IMR-90 (cell line): ENCODE measurements around the gene SYT6. TPM values are rescaled to one million over a fixed set of nuclear protein-coding genes. Genes with fewer than 3 reads are reported as not detected.

Experiments used
- ATAC-seq: fragments of 200-7000 bp; cut with Tn5 transposase; 2 replicates; pipeline ENCODE4 v1.9.1; 2020; ENCODE audit warnings: low read depth, mild to moderate bottlenecking, moderate library complexity
- BruUV-seq: library from RNA; stranded (reverse); fragments of 400-500 nt; replicated peaks from 2 replicates; lab custom pipeline; 2021; lab: Mats Ljungman, UMichigan
- CTCF ChIA-PET: fragments of 300-600 bp; formaldehyde crosslinking; extraction: SDS; loops from one replicate; lab custom pipeline; 2021; ENCODE audit warnings: antibody characterized with exemption; lab: Yijun Ruan, JAX
- POLR2A ChIA-PET: fragments of 300-600 bp; sonication (Branson Sonifier 250); formaldehyde crosslinking; loops from one replicate; lab custom pipeline; 2022; ENCODE audit warnings: antibody characterized with exemption; ENCODE audit not compliant: unreplicated experiment; lab: Charles Lee
- DNase-seq: peaks from one replicate; pipeline ENCODE4 v3.0.0; 2013
- H2AFZ ChIP-seq: replicated peaks from 2 replicates; pipeline ENCODE3; 2013; ENCODE audit warnings: low read length, mild to moderate bottlenecking; ENCODE audit not compliant: poor library complexity
- H2AK5ac ChIP-seq: 2 replicates; pipeline ENCODE4 v1.6.1; 2013; ENCODE audit warnings: low read depth, low read length, inconsistent platforms
- H2AK9ac ChIP-seq: replicated peaks from 2 replicates; pipeline ENCODE3; 2013; ENCODE audit warnings: mild to moderate bottlenecking, low read depth, low read length, moderate library complexity; ENCODE audit not compliant: poor library complexity
- H2BK120ac ChIP-seq: 2 replicates; pipeline ENCODE4 v1.6.1; 2013; ENCODE audit warnings: low read depth, low read length, inconsistent platforms
- H2BK15ac ChIP-seq: 3 replicates; pipeline ENCODE4 v1.6.1; 2013; ENCODE audit warnings: low read depth, low read length, inconsistent platforms
- H2BK20ac ChIP-seq: 2 replicates; pipeline ENCODE4 v1.6.1; 2013; ENCODE audit warnings: low read depth, mild to moderate bottlenecking, inconsistent platforms, low read length, moderate library complexity
- H2BK5ac ChIP-seq: 2 replicates; pipeline ENCODE4 v1.6.1; 2013; ENCODE audit warnings: mild to moderate bottlenecking, low read depth, low read length, inconsistent platforms; ENCODE audit not compliant: poor library complexity, severe bottlenecking
- H3K14ac ChIP-seq: replicated peaks from 2 replicates; pipeline ENCODE4 v1.6.1; 2013; ENCODE audit warnings: low read depth, low read length, inconsistent platforms
- H3K18ac ChIP-seq: 2 replicates; pipeline ENCODE4 v1.6.1; 2013; ENCODE audit warnings: low read depth, low read length, control low read depth
- H3K23ac ChIP-seq: 2 replicates; pipeline ENCODE4 v1.6.1; 2013; ENCODE audit warnings: low read depth, low read length, inconsistent platforms
- H3K27ac ChIP-seq: 2 replicates; pipeline ENCODE4 v1.5.1; 2013; ENCODE audit warnings: mild to moderate bottlenecking, control low read depth, low read length; ENCODE audit not compliant: insufficient read depth
- H3K27me3 ChIP-seq: 2 replicates; pipeline ENCODE4 v1.6.1; 2013; ENCODE audit warnings: low read length; ENCODE audit not compliant: control insufficient read depth, insufficient read depth
- H3K36me3 ChIP-seq: 2 replicates; pipeline ENCODE4 v1.6.1; 2013; ENCODE audit warnings: low read length, mixed read lengths; ENCODE audit not compliant: control insufficient read depth, insufficient read depth
- H3K4ac ChIP-seq: 2 replicates; pipeline ENCODE4 v1.6.1; 2013; ENCODE audit warnings: low read depth, low read length, inconsistent platforms
- H3K4me1 ChIP-seq: 2 replicates; pipeline ENCODE4 v1.6.1; 2013; ENCODE audit warnings: low read length, mixed read lengths; ENCODE audit not compliant: control insufficient read depth, insufficient read depth
- H3K4me2 ChIP-seq: 2 replicates; pipeline ENCODE4 v1.6.1; 2013; ENCODE audit warnings: low read depth, mild to moderate bottlenecking, control low read depth, low read length, moderate library complexity
- H3K4me3 ChIP-seq: 2 replicates; pipeline ENCODE4 v1.5.1; 2013; ENCODE audit warnings: low read depth, mild to moderate bottlenecking, control low read depth, low read length, moderate library complexity; ENCODE audit not compliant: insufficient read depth
- H3K56ac ChIP-seq: 2 replicates; pipeline ENCODE4 v1.6.1; 2013; ENCODE audit warnings: low read length, inconsistent platforms; ENCODE audit not compliant: insufficient read depth; ENCODE audit errors: extremely low read depth
- H3K79me1 ChIP-seq, 2 experiments: 2 replicates each; pipeline ENCODE4 v1.6.1; 2013; ENCODE audit warnings: low read length in 2 of 2, inconsistent platforms in 1 of 2, low read depth in 1 of 2
- H3K9ac ChIP-seq: 2 replicates; pipeline ENCODE4 v1.6.1; 2013; ENCODE audit warnings: low read depth, low read length, control low read depth
- H3K9me1 ChIP-seq: 2 replicates; pipeline ENCODE4 v1.6.1; 2013; ENCODE audit warnings: low read length, inconsistent platforms; ENCODE audit not compliant: insufficient read depth
- H3K9me3 ChIP-seq: 2 replicates; pipeline ENCODE4 v1.6.1; 2013; ENCODE audit warnings: low read length; ENCODE audit not compliant: control insufficient read depth, insufficient read depth
- H4K20me1 ChIP-seq: 2 replicates; pipeline ENCODE4 v1.6.1; 2013; ENCODE audit warnings: low read length, inconsistent platforms; ENCODE audit not compliant: insufficient read depth
- H4K5ac ChIP-seq: 2 replicates; pipeline ENCODE4 v1.6.1; 2013; ENCODE audit warnings: mild to moderate bottlenecking, low read depth, low read length, control low read depth
- H4K8ac ChIP-seq, 2 experiments: 2 replicates each; pipeline ENCODE4 v1.6.1; 2013; ENCODE audit warnings: low read depth in 2 of 2, low read length in 2 of 2, control low read depth in 1 of 2, inconsistent platforms in 1 of 2
- H4K91ac ChIP-seq: 2 replicates; pipeline ENCODE4 v1.6.1; 2013; ENCODE audit warnings: low read depth, low read length, inconsistent platforms; ENCODE audit not compliant: insufficient read depth
- BHLHE40 ChIP-seq: fragments of 150-350 bp; IDR thresholded peaks from 2 replicates; pipeline ENCODE4 v1.6.1; 2016; ENCODE audit warnings: mild to moderate bottlenecking, low read depth, low read length
- CEBPB ChIP-seq: IDR thresholded peaks from 2 replicates; pipeline ENCODE4 v1.6.1; 2012; ENCODE audit warnings: low read depth, low read length, improper control_type of control experiment
- CHD1 ChIP-seq: IDR thresholded peaks from 2 replicates; pipeline ENCODE4 v1.6.1; 2012; ENCODE audit warnings: low read depth, low read length, improper control_type of control experiment
- CTCF ChIP-seq: conservative IDR thresholded peaks from 2 replicates; pipeline ENCODE4 v1.5.1; 2012; ENCODE audit warnings: mild to moderate bottlenecking, low read depth, low read length, improper control_type of control experiment
- ELK1 ChIP-seq: fragments of 150-350 bp; IDR thresholded peaks from 2 replicates; pipeline ENCODE4 v1.6.1; 2016; ENCODE audit warnings: low read depth, mild to moderate bottlenecking, low read length, moderate library complexity, borderline replicate concordance
- FOS ChIP-seq: fragments of 150-350 bp; IDR thresholded peaks from 2 replicates; pipeline ENCODE4 v1.6.1; 2016; ENCODE audit warnings: low read depth, low read length
- MAFK ChIP-seq: IDR thresholded peaks from 2 replicates; pipeline ENCODE4 v1.6.1; 2012; ENCODE audit warnings: low read depth, low read length, improper control_type of control experiment
- MAZ ChIP-seq: IDR thresholded peaks from 2 replicates; pipeline ENCODE4 v1.6.1; 2012; ENCODE audit warnings: low read depth, mild to moderate bottlenecking, low read length, improper control_type of control experiment, moderate library complexity, borderline replicate concordance
- MXI1 ChIP-seq: IDR thresholded peaks from 2 replicates; pipeline ENCODE4 v1.6.1; 2012; ENCODE audit warnings: low read depth, mild to moderate bottlenecking, low read length, moderate library complexity, borderline replicate concordance
- NFE2L2 ChIP-seq: fragments of 150-350 bp; IDR thresholded peaks from 2 replicates; pipeline ENCODE4 v1.6.1; 2016; ENCODE audit warnings: low read depth, mild to moderate bottlenecking, low read length
- POLR2A ChIP-seq: IDR thresholded peaks from 2 replicates; pipeline ENCODE4 v1.6.1; 2012; ENCODE audit warnings: mild to moderate bottlenecking, low read depth, low read length
- RAD21 ChIP-seq: IDR thresholded peaks from 2 replicates; pipeline ENCODE4 v1.6.1; 2012; ENCODE audit warnings: low read length, improper control_type of control experiment
- RCOR1 ChIP-seq: IDR thresholded peaks from 2 replicates; pipeline ENCODE4 v1.6.1; 2012; ENCODE audit warnings: mild to moderate bottlenecking, low read length, improper control_type of control experiment; ENCODE audit not compliant: insufficient replicate concordance
- RFX5 ChIP-seq: IDR thresholded peaks from 2 replicates; pipeline ENCODE4 v1.8.0; 2012; ENCODE audit warnings: low read depth, mild to moderate bottlenecking, low read length, moderate library complexity
- SMC3 ChIP-seq: fragments of 150-350 bp; IDR thresholded peaks from 2 replicates; pipeline ENCODE4 v1.6.1; 2016; ENCODE audit warnings: low read depth, mild to moderate bottlenecking, antibody characterized with exemption, low read length, moderate library complexity
- USF2 ChIP-seq: fragments of 150-350 bp; IDR thresholded peaks from 2 replicates; pipeline ENCODE4 v1.6.1; 2017; ENCODE audit warnings: mild to moderate bottlenecking, antibody characterized with exemption, low read length, low read depth
- WGBS, 2 experiments: methylation state at CpG; one replicate each; pipeline versions ENCODE4 v1.1.5 to v1.1.7; 2013; ENCODE audit warnings: missing lambda C conversion rate in 2 of 2; ENCODE audit not compliant: insufficient read length in 1 of 2; ENCODE audit errors: extremely low coverage in 2 of 2; 5-methylcytosine and 5-hydroxymethylcytosine counted together
- dilution Hi-C: fragments of 300-500 bp; cut with HindIII; formaldehyde crosslinking; loops from one replicate; pipeline ENCODE4 v1.14.3; 2018; ENCODE audit warnings: low sequenced_read_pairs; ENCODE audit not compliant: unreplicated experiment
- in situ Hi-C: fragments of 300-500 bp; cut with MboI; formaldehyde crosslinking; loops from 3 replicates; pipeline ENCODE4 v1.14.3; 2019; ENCODE audit warnings: low sequenced_read_pairs, inconsistent platforms, mixed read lengths
- intact Hi-C: fragments of 100-400 bp; cut with micrococcal nuclease; formaldehyde crosslinking; loops from 2 replicates; pipeline ENCODE4 v1.10.0; 2022
- polyA plus RNA-seq, 3 experiments: library from polyadenylated mRNA; depleted of rRNA; stranded (reverse); fragments of >200 nt; gene quantifications; 2 replicates each; pipeline ENCODE4 v1.2.3, GENCODE V29; 2012; ENCODE audit warnings: low replicate concordance in 1 of 3
- total RNA-seq: library from RNA; depleted of rRNA; stranded (reverse); fragments of >200 nt; gene quantifications from 2 replicates; pipeline ENCODE4 v1.2.3, GENCODE V29; 2012

SYT6 gene
- total and polyA plus RNA-seq, 2 of the 4 experiments (the other 2 are of a cell fraction), result not detected

GRCh38 chr1:114173680-114174079, 20.0 kb upstream of the SYT6 start:
- 42% methylated on average over 2 of the region's 5 CpGs; no CpG with 5 or more reads in 1 of the 2 experiments for WGBS, 2 experiments
- Histone ChIP-seq H3K4me1 (no peaks in the 10 kb centered on the region), H3K9ac (no peak overlapping the region), H2AK5ac (no peak overlapping the region), H3K9me1 (no peaks in the 10 kb centered on the region), H2BK20ac (no peak overlapping the region), H3K27ac (no peak overlapping the region), H4K5ac (no peak overlapping the region), H2BK5ac (no peak overlapping the region), H4K91ac (no peak overlapping the region), H3K23ac (no peak overlapping the region), H3K79me1 (no peaks in the 10 kb centered on the region), H2BK15ac (no peak overlapping the region), H3K36me3 (no peaks in the 10 kb centered on the region), H3K4me2 (no peak overlapping the region), H4K20me1 (no peaks in the 10 kb centered on the region), H3K4me3 (no peak overlapping the region), H3K56ac (no peak overlapping the region), H2BK120ac (no peak overlapping the region), H3K14ac (no peak overlapping the region), H4K8ac (no peak overlapping the region), H3K4ac (no peak overlapping the region), H3K18ac (no peak overlapping the region), H3K27me3 (no peaks in the 10 kb centered on the region), H3K9me3 (no peaks in the 10 kb centered on the region), H2AK9ac (no peak overlapping the region), H2AFZ (no peak overlapping the region)
- DNase-seq (no peak), ATAC-seq (no peak)
- CTCF ChIA-PET, result no interaction called here
- intact Hi-C loops, result no loop called here
- in situ Hi-C loops, result no loop called here
- POLR2A ChIA-PET, result no interaction called here
- no TSS peak for BruUV-seq
- dilution Hi-C loops, result no loop called here
- no peak for TF ChIP-seq MAFK
- no peak for TF ChIP-seq BHLHE40
- no peak for TF ChIP-seq FOS
- TF ChIP-seq CTCF, result no peak
- no peak for TF ChIP-seq SMC3
- TF ChIP-seq POLR2A, result no peak
- TF ChIP-seq MAZ, result no peak
- TF ChIP-seq MXI1, result no peak
- TF ChIP-seq RAD21, result no peak
- TF ChIP-seq NFE2L2, result no peak
- TF ChIP-seq ELK1, result no peak
- TF ChIP-seq CHD1, result no peak
- no peak for TF ChIP-seq CEBPB
- TF ChIP-seq USF2, result no peak
- TF ChIP-seq RCOR1, result no peak
- no peak for TF ChIP-seq RFX5
